Kidney capillary endothelial cell (primary cell): ENCODE data around the gene GAA.
"Not testable (repeated sequence)": the region's sequence is repeated elsewhere in the genome, so short reads cannot be mapped to it uniquely, and the experiment has no call there.

Source experiments
- DNase-seq: peaks from one replicate; pipeline ENCODE4 v3.0.0-alpha.2; 2018; ENCODE audit warnings: low spot score

GAA gene

DNA sequence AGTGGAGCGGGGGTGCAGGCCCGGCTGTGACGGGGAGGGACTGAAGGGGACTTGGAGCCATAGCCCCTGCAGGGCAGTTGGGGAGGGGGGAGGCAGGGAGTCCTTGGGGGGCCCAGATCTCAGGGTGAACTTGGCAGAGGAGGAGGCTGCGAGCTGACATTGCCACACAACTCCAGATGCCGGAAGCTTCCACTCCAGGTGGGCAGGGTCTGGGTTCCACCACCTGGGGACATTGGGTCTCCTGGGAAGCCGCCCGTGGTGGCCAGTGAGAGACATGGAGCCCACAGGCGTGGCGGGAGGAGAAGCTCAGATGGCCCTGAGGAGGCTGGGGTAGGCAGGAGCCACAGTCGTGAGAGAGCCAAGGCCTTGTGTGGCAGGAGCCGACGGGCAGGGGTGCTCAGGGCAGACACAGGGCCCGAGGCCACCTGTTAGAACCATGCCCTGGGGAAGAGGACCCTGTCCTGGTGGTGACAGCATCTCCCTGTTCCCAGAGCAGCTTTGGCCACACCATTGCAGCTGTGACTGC is 18.2 kb upstream of the GAA start:
- no peak for DNase-seq

DNA sequence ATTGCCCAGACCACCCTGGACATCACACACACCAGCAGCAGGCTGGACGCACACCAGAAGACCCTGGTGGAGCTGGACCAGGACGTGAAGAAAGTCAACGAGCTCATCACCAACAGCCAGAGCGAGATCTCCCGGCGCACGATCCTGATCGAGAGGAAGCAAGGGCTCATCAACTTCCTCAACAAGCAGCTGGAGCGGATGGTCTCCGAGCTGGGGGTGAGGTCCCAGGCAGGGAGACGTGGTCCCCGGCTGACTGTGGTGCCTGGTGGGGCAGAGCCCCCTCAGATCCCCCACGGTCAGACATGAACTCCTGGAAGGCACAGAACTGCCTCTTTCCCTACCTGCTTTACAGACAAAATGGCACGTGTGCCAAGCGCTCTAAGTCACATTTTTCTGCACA is 16.6 kb upstream of the GAA start:
- DNase-seq = no peak

DNA sequence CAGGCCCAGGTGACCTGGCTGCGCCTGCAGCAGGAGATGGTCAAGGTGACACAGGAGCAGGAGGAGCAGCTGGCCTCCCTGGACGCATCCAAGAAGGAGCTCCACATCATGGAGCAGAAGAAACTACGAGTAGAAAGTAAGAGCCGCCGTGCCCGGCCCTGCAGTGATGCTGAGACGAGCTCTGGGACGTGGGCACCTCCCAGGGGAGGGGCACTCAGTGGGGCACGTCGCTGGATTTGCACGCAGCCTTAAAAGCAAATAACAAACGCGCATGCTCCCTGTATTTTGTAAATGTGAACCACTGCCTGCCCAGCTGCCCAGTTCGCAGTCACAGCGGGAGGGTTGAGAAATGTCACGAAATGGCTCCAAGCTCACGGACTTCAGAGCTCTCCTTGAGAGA is 15.3 kb upstream of the GAA start:
- no peak for DNase-seq

DNA sequence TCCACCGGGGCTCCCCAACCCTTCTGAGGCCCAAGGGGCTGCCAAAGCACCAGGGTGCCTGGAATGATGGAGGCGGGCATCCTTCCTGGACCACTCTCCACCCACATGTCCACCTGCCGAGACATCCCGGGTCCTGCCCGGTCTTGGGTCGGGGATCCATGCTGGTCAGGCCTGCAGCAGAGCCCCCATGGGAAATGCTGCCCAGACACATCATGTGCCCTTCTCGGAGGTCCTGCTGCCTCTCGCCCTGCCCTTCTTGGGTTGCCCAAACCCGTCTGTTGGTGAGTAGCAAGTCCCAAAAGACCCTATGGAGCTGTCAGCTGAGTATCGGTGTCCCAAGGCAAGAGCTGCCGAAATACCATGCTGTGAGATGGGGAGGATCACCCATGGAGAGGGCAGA is 14.8 kb upstream of the GAA start:
- DNase-seq = no peak

DNA sequence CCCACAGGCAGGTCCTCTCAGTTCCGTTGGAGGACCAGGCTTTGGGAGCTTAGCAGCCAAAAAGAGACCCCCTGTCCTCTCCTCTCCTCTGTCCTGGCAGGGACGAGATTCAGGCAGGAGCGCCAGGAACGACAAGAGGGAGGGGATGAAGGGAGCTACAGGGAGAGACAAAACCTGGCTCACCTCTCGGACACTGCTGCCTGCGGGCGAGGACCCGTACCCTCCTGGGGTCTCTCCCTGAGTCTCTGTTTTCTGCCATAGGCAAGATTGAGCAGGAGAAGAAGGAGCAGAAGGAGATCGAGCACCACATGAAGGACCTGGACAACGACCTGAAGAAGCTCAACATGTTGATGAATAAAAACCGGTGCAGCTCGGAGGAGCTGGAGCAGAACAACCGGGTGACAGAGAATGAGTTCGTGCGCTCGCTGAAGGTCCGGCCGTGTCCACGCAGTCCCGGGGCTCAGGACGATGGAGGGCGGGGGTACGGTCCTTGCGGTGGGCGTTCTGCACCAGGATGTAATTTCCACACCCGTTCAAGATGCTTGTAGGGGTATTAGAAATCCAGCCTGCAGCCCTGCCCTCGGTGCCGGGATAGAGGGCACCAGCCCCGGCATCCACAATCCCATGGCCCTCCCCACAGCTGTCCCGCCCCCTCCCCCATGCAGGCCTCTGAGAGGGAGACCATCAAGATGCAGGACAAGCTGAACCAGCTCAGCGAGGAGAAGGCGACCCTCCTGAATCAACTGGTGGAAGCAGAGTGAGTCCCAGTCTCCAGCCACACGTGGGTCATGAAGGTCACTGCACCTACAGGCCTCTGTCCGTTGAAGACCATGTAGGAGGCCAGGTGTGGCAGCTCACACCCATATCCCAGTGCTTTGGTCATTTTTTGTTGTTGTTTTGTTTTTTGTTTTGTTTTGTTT is 13.8 kb upstream of the GAA start:
- DNase-seq = no peak

DNA sequence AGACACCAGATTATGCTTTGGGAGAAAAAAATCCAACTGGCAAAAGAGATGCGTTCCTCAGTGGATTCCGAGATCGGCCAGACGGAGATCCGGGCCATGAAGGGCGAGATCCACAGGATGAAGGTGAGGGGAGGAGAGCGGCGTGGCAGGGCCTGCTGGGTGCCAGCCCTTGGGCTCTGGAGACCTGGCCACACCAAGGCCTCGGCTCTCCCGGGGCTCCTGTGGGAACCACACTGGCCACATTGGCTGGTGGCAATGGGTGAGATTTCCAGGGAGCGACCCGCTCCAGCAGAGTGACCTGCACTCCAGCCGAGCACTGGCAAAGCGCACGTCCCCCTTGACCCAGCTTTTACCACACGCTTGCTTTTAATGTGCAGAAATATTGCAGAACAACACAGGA is 11.6 kb upstream of the GAA start:
- no peak for DNase-seq

DNA sequence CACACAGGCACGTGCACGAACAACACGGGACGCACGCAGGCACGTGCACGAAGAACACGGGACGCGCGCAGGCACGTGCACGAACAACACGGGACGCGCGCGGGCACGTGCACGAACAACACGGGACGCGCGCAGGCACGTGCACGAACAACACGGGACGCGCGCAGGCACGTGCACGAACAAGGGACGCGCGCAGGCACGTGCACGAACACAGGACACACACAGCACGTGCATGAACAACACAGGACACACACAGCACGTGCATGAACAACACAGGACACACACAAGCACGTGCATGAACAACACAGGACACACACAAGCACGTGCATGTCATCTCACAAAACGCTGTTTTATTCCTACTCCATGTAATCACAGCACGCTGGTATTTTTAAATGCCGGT is 11.2 kb upstream of the GAA start:
- not testable (repeated sequence) for DNase-seq

DNA sequence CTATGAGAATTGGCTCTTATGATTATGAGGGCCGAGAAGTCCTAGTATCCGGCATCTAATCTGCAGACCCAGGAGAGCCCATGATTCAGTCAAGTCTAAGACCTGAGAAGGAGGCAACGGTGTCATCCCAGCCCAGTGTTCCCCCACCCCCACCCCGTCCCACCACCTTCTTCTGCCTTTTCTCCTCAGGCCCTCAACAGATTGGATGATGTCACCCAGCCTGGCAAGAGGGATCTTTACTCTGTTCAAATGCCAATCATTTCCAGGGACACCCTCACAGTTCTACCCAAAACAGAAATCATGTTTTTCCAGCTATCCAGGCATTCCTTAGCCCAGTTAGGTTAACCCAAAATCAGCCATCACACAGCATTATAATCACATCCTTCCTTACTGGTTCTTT is 10.0 kb upstream of the GAA start:
- no peak for DNase-seq

DNA sequence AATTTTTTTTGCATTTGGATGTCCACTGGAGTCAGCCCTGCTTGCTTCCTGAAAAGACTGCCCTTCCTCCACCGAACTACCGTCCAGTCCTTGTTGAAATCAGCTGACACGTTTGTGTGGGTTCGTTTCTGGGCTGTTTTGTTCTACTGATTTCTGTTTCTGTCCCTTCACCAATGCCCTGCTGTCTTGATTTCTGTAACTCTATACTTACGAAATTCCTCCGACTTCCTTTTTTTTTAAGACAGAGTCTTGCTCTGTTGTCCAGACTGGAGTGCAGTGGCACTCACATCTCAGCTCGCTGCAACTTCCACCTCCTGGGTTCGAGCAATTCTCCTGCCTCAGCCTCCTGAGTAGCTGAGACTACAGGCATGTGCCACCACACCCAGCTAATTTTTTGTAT is 8.4 kb upstream of the GAA start:
- no peak for DNase-seq

DNA sequence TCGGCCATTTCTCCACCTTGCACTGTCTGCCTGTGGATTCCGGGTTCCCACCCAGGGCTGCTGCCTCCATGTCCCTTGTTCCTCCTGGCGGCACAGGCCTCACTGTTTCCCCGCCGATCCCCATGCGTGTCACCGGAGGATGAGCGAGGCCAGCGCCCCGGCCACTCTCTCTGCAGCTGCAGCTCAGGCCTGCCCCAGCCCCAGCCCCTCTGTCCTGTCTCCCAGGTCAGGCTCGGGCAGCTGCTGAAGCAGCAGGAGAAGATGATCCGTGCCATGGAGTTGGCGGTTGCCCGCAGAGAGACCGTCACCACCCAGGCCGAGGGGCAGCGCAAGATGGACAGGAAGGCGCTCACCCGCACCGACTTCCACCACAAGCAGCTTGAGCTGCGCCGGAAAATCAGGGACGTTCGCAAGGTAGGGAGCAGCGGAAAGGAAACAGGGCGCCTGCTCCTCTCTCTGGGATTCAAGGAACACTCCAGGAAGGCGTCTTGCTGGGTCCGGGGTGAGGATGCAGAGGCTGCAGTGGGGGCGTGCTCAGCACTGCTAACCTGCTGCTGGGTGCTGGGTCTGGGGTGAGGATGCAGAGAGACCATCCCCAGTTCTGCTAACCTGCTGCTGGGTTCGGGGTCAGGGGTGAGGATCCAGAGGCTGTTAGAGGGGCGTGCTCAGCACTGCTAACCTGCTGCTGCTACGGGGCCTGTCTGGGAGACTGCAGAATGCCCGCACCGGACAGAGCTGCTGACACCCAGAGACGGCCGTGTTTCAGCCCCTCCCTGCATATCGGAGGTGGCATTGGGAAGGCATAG is 6.1 kb upstream of the GAA start:
- DNase-seq = no peak

DNA sequence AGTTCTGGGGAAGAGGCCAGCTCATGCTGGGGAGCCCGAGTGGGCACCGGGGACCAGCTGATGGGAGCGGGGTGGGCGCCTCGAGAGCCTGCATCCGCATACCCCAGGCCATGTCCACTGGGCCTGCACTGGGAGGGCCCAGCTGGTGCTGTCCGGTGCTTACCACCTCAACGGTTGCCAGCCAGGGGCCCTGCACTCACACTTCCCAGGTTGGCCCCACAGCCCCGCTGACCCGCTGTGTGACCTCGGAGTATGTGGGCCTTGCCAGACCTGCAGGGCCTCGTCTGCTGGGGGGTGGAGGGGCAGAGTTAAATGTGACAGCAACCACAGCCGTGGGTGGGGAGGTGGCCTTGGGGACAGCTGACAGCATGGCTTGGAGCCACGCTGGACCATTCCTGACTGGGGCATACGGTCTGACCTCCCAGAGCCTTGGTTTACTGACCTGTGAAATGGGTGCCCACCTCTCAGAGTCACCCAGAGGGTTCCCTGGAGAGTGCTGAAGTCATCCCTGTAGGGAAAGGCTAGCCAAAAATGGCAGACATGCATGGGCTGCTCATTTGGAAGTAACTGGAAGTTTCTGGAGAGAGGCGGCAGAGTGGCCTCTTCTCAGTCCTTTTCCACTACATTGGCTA is 5.4 kb upstream of the GAA start:
- DNase-seq = no peak

DNA sequence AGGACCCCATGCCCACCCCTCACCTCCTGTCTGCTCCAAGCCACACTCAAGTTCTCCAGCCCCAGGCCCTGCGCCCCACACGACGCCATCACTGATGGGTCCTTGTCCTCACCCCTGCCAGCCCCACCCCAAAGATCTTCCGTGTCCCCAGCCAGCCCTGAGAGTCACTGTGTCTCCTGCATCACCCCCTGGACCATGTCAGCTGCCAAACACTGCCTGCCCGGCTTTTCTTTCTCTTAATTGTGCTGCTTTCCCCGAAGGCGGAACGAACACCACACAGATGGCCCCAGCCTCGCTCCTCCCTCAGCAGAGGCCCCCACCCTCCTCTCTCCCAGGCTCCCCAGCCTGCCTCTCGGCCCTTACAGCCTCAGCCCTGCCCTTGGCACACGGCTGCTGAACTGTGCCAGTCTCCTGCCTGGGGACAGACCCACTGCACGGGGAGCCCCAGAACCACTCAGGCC is 4.8 kb upstream of the GAA start:
- DNase-seq = no peak

DNA sequence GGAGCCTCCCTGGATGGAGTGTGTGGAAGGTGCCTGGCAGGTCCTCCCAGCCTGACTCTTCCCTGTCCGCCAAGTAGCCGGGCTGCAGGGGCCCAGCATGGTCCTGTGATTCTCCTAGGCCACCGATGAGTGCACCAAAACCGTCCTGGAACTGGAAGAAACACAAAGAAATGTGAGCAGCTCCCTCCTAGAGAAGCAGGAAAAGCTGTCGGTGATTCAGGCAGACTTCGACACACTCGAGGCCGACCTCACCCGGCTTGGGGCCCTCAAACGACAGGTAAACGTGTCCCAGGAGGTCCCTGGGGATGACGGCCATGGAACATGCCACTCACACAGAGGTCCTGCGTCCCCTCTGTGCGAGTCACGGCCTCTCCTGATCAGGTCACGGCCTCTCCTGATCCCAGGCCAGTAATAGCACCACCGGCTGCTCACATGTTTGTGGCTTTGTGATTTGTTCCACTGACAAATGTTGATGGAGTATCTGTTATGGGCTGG is 4.2 kb upstream of the GAA start:
- DNase-seq = no peak

DNA sequence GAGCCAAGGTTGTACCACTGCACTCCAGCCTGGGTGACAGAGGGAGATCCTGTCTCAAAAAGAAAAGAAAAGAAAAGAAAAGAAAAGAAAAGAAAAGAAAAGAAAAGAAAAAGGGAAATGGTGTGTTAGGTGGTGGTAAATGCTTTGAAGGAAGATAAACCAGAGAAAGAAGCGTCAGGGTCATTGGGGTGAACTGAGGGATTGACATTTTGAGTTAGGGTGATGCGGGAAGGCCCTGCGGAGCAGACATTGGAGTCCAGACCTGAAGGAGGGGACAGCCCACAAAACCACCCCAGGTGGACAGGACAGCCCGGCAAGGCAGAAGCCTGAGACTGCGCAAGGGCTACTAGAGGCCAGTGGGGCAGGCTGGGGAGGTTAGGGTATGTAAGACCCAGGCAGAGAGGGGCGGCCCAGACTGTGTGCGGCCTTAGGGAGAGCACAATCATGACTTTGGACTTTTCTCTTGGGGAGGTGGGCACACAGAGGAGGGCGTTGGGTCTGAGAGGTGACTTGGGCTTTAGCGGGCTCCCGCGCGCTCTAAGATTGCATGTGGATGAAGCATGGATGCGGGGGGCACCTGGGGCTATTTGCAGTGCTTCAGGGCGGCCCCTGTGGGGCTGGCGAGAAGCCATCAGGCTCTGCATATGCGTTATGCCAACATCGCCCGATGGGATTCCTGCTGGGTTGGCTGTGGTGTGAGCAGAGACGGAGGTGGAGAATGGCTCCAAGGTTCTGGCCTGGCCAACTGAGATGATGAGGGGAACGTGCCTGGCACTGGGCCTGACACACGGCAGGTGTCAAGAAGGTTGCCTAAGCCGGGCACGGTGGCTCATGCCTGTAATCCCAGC is 3.3 kb upstream of the GAA start:
- no peak for DNase-seq

DNA sequence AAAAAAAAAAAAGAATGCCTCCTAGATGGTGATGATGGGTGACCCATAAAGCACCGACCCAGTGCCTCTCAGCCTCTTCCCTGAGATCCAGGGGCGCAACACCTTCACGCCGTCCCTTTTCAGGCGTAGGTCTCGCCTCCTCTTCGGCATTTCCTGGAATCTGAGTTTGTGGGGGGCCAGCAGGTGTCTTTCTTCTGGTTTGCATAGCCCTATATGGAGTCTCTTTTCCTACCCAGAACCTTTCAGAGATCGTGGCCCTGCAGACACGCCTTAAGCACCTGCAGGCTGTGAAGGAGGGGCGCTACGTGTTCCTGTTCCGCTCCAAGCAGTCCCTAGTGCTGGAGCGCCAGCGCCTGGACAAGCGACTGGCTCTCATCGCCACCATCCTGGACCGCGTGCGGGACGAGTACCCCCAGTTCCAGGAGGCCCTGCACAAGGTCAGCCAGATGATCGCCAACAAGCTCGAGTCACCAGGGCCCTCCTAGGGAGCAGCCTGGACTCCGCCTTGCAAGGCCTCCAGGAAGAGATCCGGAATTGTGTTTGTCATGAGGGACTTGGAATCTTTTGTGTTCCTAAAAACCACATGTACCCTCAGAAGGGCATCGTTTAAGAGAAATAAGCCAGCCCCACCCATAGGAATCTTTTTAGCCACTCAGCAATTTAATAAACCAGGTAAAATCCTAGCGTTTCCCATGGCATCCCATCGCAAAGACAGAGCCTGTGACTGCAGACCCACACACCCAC is 1.9 kb upstream of the GAA start:
- no peak for DNase-seq

DNA sequence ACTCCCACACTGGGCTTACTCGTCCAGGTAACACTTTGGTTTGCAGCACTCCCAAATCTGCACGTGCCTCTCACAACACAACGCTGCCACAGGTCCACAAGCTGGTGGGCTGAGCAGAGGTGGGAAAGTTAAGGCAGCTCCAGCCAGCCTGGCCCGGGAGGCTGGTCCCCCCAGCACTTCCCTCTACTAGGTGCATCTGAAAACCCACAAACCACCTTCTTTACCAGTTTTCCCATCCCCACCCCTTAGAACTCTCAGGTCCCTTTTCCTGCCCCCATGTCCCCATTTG is 1.4 kb upstream of the GAA start:
- DNase-seq = no peak

DNA sequence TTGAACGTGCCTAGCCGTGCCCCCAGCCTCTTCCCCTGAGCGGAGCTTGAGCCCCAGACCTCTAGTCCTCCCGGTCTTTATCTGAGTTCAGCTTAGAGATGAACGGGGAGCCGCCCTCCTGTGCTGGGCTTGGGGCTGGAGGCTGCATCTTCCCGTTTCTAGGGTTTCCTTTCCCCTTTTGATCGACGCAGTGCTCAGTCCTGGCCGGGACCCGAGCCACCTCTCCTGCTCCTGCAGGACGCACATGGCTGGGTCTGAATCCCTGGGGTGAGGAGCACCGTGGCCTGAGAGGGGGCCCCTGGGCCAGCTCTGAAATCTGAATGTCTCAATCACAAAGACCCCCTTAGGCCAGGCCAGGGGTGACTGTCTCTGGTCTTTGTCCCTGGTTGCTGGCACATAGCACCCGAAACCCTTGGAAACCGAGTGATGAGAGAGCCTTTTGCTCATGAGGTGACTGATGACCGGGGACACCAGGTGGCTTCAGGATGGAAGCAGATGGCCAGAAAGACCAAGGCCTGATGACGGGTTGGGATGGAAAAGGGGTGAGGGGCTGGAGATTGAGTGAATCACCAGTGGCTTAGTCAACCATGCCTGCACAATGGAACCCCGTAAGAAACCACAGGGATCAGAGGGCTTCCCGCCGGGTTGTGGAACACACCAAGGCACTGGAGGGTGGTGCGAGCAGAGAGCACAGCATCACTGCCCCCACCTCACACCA is 724 bp downstream of the GAA start:
- no peak for DNase-seq

DNA sequence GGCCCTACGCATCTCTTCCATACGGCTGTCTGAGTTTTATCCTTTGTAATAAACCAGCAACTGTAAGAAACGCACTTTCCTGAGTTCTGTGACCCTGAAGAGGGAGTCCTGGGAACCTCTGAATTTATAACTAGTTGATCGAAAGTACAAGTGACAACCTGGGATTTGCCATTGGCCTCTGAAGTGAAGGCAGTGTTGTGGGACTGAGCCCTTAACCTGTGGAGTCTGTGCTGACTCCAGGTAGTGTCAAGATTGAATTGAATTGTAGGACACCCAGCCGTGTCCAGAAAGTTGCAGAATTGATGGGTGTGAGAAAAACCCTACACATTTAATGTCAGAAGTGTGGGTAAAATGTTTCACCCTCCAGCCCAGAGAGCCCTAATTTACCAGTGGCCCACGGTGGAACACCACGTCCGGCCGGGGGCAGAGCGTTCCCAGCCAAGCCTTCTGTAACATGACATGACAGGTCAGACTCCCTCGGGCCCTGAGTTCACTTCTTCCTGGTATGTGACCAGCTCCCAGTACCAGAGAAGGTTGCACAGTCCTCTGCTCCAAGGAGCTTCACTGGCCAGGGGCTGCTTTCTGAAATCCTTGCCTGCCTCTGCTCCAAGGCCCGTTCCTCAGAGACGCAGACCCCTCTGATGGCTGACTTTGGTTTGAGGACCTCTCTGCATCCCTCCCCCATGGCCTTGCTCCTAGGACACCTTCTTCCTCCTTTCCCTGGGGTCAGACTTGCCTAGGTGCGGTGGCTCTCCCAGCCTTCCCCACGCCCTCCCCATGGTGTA is 1.5 kb downstream of the GAA start:
- no peak for DNase-seq

DNA sequence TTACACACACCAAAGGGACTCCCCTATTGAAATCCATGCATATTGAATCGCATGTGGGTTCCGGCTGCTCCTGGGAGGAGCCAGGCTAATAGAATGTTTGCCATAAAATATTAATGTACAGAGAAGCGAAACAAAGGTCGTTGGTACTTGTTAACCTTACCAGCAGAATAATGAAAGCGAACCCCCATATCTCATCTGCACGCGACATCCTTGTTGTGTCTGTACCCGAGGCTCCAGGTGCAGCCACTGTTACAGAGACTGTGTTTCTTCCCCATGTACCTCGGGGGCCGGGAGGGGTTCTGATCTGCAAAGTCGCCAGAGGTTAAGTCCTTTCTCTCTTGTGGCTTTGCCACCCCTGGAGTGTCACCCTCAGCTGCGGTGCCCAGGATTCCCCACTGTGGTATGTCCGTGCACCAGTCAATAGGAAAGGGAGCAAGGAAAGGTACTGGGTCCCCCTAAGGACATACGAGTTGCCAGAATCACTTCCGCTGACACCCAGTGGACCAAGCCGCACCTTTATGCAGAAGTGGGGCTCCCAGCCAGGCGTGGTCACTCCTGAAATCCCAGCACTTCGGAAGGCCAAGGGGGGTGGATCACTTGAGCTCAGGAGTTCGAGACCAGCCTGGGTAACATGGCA is 2.2 kb downstream of the GAA start:
- DNase-seq = no peak
